ENCODE measurements around the gene TSPAN9. TPM values are rescaled to one million over a fixed set of nuclear protein-coding genes. Genes with fewer than 3 reads are reported as not detected.

Gene TSPAN9
- total and polyA plus RNA-seq, 9 of the 15 experiments (the other 6 are each of a cell fraction or from before 2014, with no cell fraction given), result 0.23 to 2.1 (median 0.60) TPM; not detected in 2

DNA sequence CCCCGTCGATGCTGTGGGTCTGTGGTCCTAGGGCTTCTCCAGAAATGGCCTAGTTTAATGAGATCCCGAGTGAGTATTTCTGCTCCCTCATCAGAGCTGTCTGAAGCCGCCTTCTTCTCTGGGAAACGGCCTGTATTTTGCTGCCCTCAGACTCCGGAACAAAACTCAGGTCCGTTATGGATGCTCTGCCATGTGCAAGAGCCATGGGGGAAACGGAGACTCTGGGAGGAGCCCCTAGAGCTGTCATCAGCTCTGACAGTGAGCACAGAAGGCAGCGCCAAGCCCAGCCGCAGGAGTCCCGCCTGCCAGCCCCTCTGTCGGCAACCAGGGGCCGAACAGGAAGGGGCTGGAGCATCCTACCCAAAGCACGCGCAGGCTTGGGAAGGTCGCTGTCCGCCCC, 221.4 kb downstream of the TSPAN9 start:
- no peak overlapping the region for H2AFZ ChIP-seq (ENCODE audit: low read depth, low read length)
- CTCF ChIA-PET (ENCODE audit: low intra/inter-chr PET ratio), result no interaction called here
- H3K9me3 ChIP-seq (replicated peaks; ENCODE audit: control insufficient read depth, insufficient read depth, low read depth, low read length), result no peaks in the 10 kb centered on the region
- no peaks in the 10 kb centered on the region for H3K9me1 ChIP-seq (ENCODE audit: control insufficient read depth, insufficient read depth, low read length)
- H3K36me3 ChIP-seq (ENCODE audit: control insufficient read depth, insufficient read depth, low read length), result no peaks in the 10 kb centered on the region
- no peaks in the 10 kb centered on the region for H3K79me2 ChIP-seq (ENCODE audit: control insufficient read depth, insufficient read depth, low read length)
- no peak overlapping the region for H3K4me2 ChIP-seq (ENCODE audit: insufficient read depth, low read length)
- no peak for ATAC-seq
- POLR2A ChIA-PET, result no interaction called here
- no peak for FAIRE-seq
- BruUV-seq (replicated peaks), result no TSS peak
- H3K4me1 ChIP-seq (replicated peaks in 1 of 2; ENCODE audit: control insufficient read depth in 2 of 2, insufficient read depth in 2 of 2, low read length in 2 of 2), result peaks cover 0 to 3% of the 10 kb centered on the region in 2 experiments; a peak in 1 of 5 replicates
- H3K27ac ChIP-seq (ENCODE audit: extremely low read depth, low read depth, low read length), result no peak overlapping the region
- no peak overlapping the region for H3K4me3 ChIP-seq
- H3K9ac ChIP-seq (ENCODE audit: insufficient read depth in 1 of 2, low read depth in 2 of 2, low read length in 2 of 2), result no peak overlapping the region
- TF ChIP-seq POLR2G (IDR thresholded peaks at IDR 0.05; ENCODE audit: low read depth, low read length), result no peak
- intact Hi-C loops (cut with micrococcal nuclease), result no loop called here
- 0% methylated on average over 11 of the region's 17 CpGs for WGBS (ENCODE audit: insufficient coverage, low coverage, missing lambda C conversion rate)
- in situ Hi-C loops (cut with MboI), result loop anchor here (5.0 kb wide), 1 partner anchor 504 kb away; no protein-coding TSS in a partner anchor
- DNase-seq (ENCODE audit: extremely low read depth in 1 of 4, low spot score in 3 of 4), result no peak
- peaks cover 0 to 49% of the 10 kb centered on the region in 2 experiments; a peak in 2 of 5 replicates for H3K27me3 ChIP-seq (ENCODE audit: control insufficient read depth in 2 of 2, insufficient read depth in 2 of 2, low read length in 2 of 2)
- peaks cover 5% of the 10 kb centered on the region; the same call in 1 of the 2 replicates for H4K20me1 ChIP-seq (replicated peaks; ENCODE audit: control insufficient read depth, insufficient read depth, low read length)

DNA sequence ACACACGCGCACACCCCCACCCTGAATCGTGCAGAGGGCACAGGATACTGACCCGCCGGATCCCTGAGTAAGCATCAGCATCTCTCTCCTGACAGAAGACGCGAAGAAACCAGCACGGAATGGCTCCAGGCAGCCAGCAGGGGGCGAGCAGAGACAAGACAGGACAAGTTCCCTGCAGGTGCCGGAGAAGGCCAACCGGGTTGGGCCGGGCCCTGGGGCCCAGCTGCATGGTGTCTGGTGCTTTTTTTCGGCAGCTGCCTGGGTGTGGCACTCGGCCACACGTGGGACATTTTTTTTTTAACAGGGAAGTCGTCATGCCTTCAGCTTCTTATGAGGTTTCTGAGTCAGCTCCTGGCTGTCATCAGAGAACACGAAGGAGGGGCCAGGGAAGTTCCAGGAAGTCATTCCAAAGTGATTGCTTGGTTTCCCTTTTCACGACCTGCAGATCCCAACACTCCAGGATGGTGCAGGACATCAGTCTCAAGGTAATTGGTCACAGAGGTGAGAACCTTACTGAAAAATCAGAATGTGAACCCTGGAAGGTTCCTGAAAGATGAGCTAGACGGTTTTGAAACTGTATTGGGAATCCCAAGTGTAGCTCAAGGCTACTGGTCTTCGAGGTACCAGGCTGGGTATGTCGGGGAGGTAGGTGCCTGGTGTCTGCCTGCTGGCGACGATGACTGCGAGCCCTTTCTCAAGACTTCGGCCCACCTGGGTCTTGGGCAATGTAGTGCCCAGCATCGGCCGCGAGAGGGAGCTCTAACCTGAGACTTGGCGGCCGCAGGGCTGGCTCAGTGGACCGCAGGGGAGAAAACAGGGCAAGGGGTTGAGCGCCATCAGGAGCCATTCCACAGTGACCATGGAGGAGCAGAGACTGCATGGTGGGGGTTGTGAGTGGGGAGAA, 223.0 kb downstream of the TSPAN9 start:
- H3K27me3 ChIP-seq (ENCODE audit: control insufficient read depth in 2 of 2, insufficient read depth in 2 of 2, low read length in 2 of 2), result peaks cover 0 to 42% of the 10 kb centered on the region in 2 experiments; a peak in 2 of 5 replicates
- ChIA-PET POLR2A (no interaction called here), CTCF (ENCODE audit: low intra/inter-chr PET ratio) (interaction anchor here (0.6 to 2.0 kb wide), 5 partner anchors 344 to 738 kb away, joined by 3 to 16 read pairs (median 3); no protein-coding TSS in a partner anchor)
- intact Hi-C loops (cut with micrococcal nuclease), result loop anchor here (1.0 kb wide), 1 partner anchor 504 kb away; no protein-coding TSS in a partner anchor
- H3K9ac ChIP-seq (ENCODE audit: insufficient read depth in 1 of 2, low read depth in 2 of 2, low read length in 2 of 2), result no peak overlapping the region
- DNase-seq (ENCODE audit: extremely low read depth in 1 of 4, low spot score in 3 of 4) (peak; percentile 71 to 76 (median 75)), FAIRE-seq (peak; percentile 72), ATAC-seq (peak; percentile 89)
- H3K79me2 ChIP-seq (ENCODE audit: control insufficient read depth, insufficient read depth, low read length), result no peaks in the 10 kb centered on the region
- no peak overlapping the region; the same call in 1 of the 2 replicates for H3K4me2 ChIP-seq (ENCODE audit: insufficient read depth, low read length)
- H3K4me3 ChIP-seq, result no peak overlapping the region
- no peaks in the 10 kb centered on the region for H3K9me3 ChIP-seq (replicated peaks; ENCODE audit: control insufficient read depth, insufficient read depth, low read depth, low read length)
- WGBS (ENCODE audit: insufficient coverage, low coverage, missing lambda C conversion rate), result 2% methylated on average over 21 of the region's 32 CpGs
- H3K9me1 ChIP-seq (ENCODE audit: control insufficient read depth, insufficient read depth, low read length), result no peaks in the 10 kb centered on the region
- H4K20me1 ChIP-seq (replicated peaks; ENCODE audit: control insufficient read depth, insufficient read depth, low read length), result peaks cover 5% of the 10 kb centered on the region; the same call in 1 of the 2 replicates
- in situ Hi-C loops (cut with MboI), result loop anchor here (5.0 kb wide), 1 partner anchor 502 kb away; no protein-coding TSS in a partner anchor
- H3K4me1 ChIP-seq (replicated peaks in 1 of 2; ENCODE audit: control insufficient read depth in 2 of 2, insufficient read depth in 2 of 2, low read length in 2 of 2), result peaks cover 0 to 3% of the 10 kb centered on the region in 2 experiments; a peak in 1 of 5 replicates
- no peak overlapping the region for H3K27ac ChIP-seq (ENCODE audit: extremely low read depth, low read depth, low read length)
- BruUV-seq (replicated peaks), result no TSS peak
- no peaks in the 10 kb centered on the region for H3K36me3 ChIP-seq (ENCODE audit: control insufficient read depth, insufficient read depth, low read length)
- H2AFZ ChIP-seq (ENCODE audit: low read depth, low read length), result no peak overlapping the region
- TF ChIP-seq NFIC (IDR thresholded peaks at IDR 0.05), result no peak
- no peak for TF ChIP-seq ZNF217 (CRISPR knock-in tag; IDR thresholded peaks at IDR 0.05)
- TF ChIP-seq FOSL1 (tag; conservative IDR thresholded peaks at IDR 0.05), result peak; percentile 26; the same call in 1 of the 2 replicates
- no peak for TF ChIP-seq CEBPG (CRISPR knock-in tag; IDR thresholded peaks at IDR 0.05)
- peak in 1 of 2 experiments; percentile 62; a peak in 2 of 4 replicates for TF ChIP-seq CEBPG (tag; conservative IDR thresholded peaks at IDR 0.05 in 1 of 2, IDR thresholded peaks at IDR 0.05 in 1 of 2)

All from K562 (cell line).